HEK293 (cell line): ENCODE data around the gene UBE4B.

Experiments used
- CTCF ChIA-PET: fragments of 350-600 bp; formaldehyde crosslinking; extraction: SDS; loops from one replicate; lab custom pipeline; 2021; ENCODE audit warnings: antibody characterized with exemption; lab: Yijun Ruan, JAX
- POLR2A ChIA-PET: fragments of 300-600 bp; formaldehyde crosslinking; extraction: SDS; loops from one replicate; lab custom pipeline; 2020; ENCODE audit warnings: antibody characterized with exemption, inconsistent platforms; lab: Yijun Ruan, JAX
- H3K27ac ChIP-seq: fragments of 200-500 bp; sonication (Bioruptor generic); 2 replicates; pipeline ENCODE4 v1.5.1; 2014; ENCODE audit warnings: low read depth, low read length, control low read depth, inconsistent platforms; ENCODE audit errors: extremely low read depth
- H3K36me3 ChIP-seq, 2 experiments: fragments of 200-500 bp in 1 of 2; sonication (Bioruptor generic) in 1 of 2; 1 replicate in 1 of 2; 2 replicates in 1 of 2; pipeline ENCODE4 v1.5.1; 2014 to 2017; ENCODE audit warnings: inconsistent platforms in 2 of 2, low read length in 2 of 2; ENCODE audit not compliant: control insufficient read depth in 2 of 2, insufficient read depth in 1 of 2
- H3K4me1 ChIP-seq: fragments of 200-500 bp; sonication (Bioruptor generic); 2 replicates; pipeline ENCODE4 v1.5.1; 2014; ENCODE audit warnings: mild to moderate bottlenecking, low read length, inconsistent platforms; ENCODE audit not compliant: control insufficient read depth, insufficient read depth
- H3K4me3 ChIP-seq: 2 replicates; pipeline ENCODE4 v1.5.1; 2011; ENCODE audit warnings: low read depth, mild to moderate bottlenecking, control low read depth, low read length, moderate library complexity
- H3K9me3 ChIP-seq: fragments of 200-500 bp; sonication (Bioruptor generic); 2 replicates; pipeline ENCODE4 v1.5.1; 2014; ENCODE audit warnings: low read depth, low read length, inconsistent platforms; ENCODE audit not compliant: control insufficient read depth, insufficient read depth
- GLI2 ChIP-seq: fragments of 450-650 bp; formaldehyde crosslinking; IDR thresholded peaks from 2 replicates; pipeline ENCODE4; 2017; ENCODE audit warnings: missing biosample characterization, missing genetic modification characterization, low read depth, borderline replicate concordance
- KLF9 ChIP-seq: fragments of 450-650 bp; formaldehyde crosslinking; IDR thresholded peaks from 2 replicates; pipeline ENCODE4 v1.5.1; 2016; ENCODE audit warnings: missing biosample characterization, missing genetic modification characterization, low read depth
- ZNF558 ChIP-seq: fragments of 450-650 bp; formaldehyde crosslinking; IDR thresholded peaks from 2 replicates; pipeline ENCODE4 v1.5.1; 2016; ENCODE audit warnings: missing biosample characterization, missing genetic modification characterization
- ZNF600 ChIP-seq: fragments of 450-650 bp; formaldehyde crosslinking; IDR thresholded peaks from 2 replicates; pipeline ENCODE4 v1.5.1; 2016; ENCODE audit warnings: missing biosample characterization, missing genetic modification characterization
- ZSCAN16 ChIP-seq: fragments of 450-650 bp; formaldehyde crosslinking; IDR thresholded peaks from 2 replicates; pipeline ENCODE4 v1.5.1; 2016; ENCODE audit warnings: missing biosample characterization, missing genetic modification characterization
- TF ChIP-seq, protein P1 (sequence below): fragments of 450-650 bp; formaldehyde crosslinking; IDR thresholded peaks from 2 replicates; pipeline ENCODE4 v1.5.0; 2017; ENCODE audit warnings: missing biosample characterization, missing genetic modification characterization, borderline replicate concordance
- TF ChIP-seq, protein P2 (sequence below): fragments of 450-650 bp; formaldehyde crosslinking; IDR thresholded peaks from 2 replicates; pipeline ENCODE4 v1.5.1; 2016; ENCODE audit warnings: missing biosample characterization, missing genetic modification characterization
- TF ChIP-seq, protein P3 (sequence below): fragments of 450-650 bp; formaldehyde crosslinking; IDR thresholded peaks from 2 replicates; pipeline ENCODE4 v1.5.1; 2016; ENCODE audit warnings: missing biosample characterization, missing genetic modification characterization
- TF ChIP-seq, protein P4 (sequence below): fragments of 450-650 bp; formaldehyde crosslinking; IDR thresholded peaks from 2 replicates; pipeline ENCODE4 v1.5.1; 2016; ENCODE audit warnings: missing biosample characterization, missing genetic modification characterization

Gene UBE4B

DNA sequence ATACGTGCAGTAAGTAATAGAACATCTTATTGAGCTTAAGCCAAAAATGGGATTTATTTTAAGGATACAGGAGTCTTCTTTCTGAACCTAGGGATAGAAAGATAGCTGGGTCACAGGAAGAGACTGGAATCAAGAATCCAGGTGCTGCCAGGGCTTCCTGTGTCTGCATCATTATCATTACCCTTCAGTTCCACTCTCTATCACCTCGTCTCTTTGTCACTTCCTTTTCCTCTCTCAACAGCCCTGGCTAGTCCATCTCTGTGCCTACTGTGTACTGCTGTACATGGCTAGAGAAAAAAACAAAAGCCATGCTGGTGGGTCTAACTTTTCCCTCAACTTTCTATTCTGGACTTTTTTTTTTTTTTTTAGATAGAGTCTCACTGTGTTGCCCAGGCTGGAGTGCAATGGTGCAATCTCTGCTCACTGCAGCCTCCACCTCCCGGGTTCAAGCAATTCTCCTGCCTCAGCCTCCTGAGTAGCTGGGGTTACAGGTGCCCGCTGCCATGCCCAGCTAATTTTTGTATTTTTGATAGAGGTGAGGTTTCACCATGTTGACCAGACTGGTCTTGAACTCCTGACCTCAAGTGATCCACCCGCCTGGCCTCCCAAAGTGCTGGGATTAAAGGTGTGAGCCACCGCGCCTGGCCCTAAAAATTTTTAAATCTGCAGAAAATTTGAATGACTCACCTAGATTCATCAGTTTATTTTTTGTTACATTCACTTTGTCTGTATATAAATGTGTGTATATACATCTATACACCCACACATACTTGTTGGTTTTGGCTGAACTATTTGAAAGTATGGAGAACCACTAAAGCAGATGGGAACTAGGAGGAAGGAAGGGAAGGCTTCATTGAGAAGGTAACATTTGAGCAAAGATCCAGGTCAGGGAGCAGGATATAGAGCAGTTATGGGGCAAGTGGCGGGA lies 31.9 kb downstream of the UBE4B start (continued):
- TF ChIP-seq, protein P1, sequence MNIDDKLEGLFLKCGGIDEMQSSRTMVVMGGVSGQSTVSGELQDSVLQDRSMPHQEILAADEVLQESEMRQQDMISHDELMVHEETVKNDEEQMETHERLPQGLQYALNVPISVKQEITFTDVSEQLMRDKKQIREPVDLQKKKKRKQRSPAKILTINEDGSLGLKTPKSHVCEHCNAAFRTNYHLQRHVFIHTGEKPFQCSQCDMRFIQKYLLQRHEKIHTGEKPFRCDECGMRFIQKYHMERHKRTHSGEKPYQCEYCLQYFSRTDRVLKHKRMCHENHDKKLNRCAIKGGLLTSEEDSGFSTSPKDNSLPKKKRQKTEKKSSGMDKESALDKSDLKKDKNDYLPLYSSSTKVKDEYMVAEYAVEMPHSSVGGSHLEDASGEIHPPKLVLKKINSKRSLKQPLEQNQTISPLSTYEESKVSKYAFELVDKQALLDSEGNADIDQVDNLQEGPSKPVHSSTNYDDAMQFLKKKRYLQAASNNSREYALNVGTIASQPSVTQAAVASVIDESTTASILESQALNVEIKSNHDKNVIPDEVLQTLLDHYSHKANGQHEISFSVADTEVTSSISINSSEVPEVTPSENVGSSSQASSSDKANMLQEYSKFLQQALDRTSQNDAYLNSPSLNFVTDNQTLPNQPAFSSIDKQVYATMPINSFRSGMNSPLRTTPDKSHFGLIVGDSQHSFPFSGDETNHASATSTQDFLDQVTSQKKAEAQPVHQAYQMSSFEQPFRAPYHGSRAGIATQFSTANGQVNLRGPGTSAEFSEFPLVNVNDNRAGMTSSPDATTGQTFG (tag by site-specific recombination) = no peak

GRCh38 chr1:10065344-10065685 lies 32.6 kb downstream of the UBE4B start:
- H3K4me3 ChIP-seq = no peak overlapping the region
- H3K9me3 ChIP-seq = no peaks in the 10 kb centered on the region
- TF ChIP-seq ZNF600 (peak; percentile 63; the same call in 1 of the 2 replicates), ZSCAN16 (tag by site-specific recombination) (no peak)
- TF ChIP-seq, protein P2, sequence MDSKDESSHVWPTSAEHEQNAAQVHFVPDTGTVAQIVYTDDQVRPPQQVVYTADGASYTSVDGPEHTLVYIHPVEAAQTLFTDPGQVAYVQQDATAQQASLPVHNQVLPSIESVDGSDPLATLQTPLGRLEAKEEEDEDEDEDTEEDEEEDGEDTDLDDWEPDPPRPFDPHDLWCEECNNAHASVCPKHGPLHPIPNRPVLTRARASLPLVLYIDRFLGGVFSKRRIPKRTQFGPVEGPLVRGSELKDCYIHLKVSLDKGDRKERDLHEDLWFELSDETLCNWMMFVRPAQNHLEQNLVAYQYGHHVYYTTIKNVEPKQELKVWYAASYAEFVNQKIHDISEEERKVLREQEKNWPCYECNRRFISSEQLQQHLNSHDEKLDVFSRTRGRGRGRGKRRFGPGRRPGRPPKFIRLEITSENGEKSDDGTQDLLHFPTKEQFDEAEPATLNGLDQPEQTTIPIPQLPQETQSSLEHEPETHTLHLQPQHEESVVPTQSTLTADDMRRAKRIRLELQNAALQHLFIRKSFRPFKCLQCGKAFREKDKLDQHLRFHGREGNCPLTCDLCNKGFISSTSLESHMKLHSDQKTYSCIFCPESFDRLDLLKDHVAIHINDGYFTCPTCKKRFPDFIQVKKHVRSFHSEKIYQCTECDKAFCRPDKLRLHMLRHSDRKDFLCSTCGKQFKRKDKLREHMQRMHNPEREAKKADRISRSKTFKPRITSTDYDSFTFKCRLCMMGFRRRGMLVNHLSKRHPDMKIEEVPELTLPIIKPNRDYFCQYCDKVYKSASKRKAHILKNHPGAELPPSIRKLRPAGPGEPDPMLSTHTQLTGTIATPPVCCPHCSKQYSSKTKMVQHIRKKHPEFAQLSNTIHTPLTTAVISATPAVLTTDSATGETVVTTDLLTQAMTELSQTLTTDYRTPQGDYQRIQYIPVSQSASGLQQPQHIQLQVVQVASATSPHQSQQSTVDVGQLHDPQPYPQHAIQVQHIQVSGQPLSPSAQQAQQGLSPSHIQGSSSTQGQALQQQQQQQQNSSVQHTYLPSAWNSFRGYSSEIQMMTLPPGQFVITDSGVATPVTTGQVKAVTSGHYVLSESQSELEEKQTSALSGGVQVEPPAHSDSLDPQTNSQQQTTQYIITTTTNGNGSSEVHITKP = peak; percentile 73; the same call in 1 of the 2 replicates
- H3K36me3 ChIP-seq = no peaks in the 10 kb centered on the region
- CTCF ChIA-PET = no interaction called here
- no peaks in the 10 kb centered on the region for H3K4me1 ChIP-seq
- H3K27ac ChIP-seq = no peak overlapping the region
- POLR2A ChIA-PET = no interaction called here

GRCh38 chr1:10065760-10066159 lies 33.0 kb downstream of the UBE4B start:
- ChIA-PET POLR2A (interaction anchor here (0.6 kb wide), 1 partner anchor 29 kb away, joined by 3 read pairs; no protein-coding TSS in a partner anchor), CTCF (interaction anchor here (0.7 kb wide), 1 partner anchor 972 kb away, joined by 3 read pairs; no protein-coding TSS in a partner anchor)
- Histone ChIP-seq H3K4me1 (no peaks in the 10 kb centered on the region), H3K27ac (no peak overlapping the region), H3K9me3 (no peaks in the 10 kb centered on the region), H3K36me3 (no peaks in the 10 kb centered on the region), H3K4me3 (no peak overlapping the region)
- TF ChIP-seq ZNF600 = 0 out of 2 replicates have a peak, but pooled peaks have one; percentile 1
- TF ChIP-seq, protein P3, sequence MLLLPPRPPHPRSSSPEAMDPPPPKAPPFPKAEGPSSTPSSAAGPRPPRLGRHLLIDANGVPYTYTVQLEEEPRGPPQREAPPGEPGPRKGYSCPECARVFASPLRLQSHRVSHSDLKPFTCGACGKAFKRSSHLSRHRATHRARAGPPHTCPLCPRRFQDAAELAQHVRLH (tag by site-specific recombination) = no peak

DNA sequence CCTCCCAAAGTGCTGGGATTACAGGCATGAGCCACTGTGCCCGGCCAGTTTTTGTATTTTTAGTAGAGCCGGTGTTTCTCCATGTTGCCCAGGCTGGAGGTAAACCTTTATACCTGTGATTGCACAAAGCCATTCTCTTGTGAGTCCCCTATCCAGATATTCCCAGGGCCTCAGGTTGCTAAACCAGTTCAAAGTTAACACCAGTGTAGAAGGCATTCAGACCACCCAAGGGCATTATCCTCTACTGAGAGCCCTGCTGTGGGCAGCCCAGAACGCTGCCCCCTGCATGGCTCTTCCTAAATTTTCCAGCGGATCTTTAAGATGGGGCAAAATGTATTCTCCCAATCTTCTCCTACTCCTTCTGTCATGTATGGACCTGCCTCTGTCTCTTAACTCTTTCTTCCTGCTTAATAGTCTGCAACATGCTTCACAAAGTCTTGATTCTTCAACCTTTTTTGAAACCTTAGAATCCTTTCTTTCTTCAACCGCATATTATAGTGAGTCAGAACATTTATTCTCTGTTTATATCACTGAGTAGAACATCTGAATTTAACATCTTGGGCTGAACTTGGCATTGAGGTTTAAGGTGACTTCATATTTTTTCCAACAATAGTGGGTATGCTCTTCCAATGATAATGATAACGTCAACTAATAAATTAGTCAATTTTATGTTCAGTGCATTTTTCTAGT lies 36.0 kb downstream of the UBE4B start:
- peaks cover 0 to 2% of the 10 kb centered on the region in 2 experiments; a peak in 1 of 3 replicates for H3K36me3 ChIP-seq
- no peaks in the 10 kb centered on the region for H3K9me3 ChIP-seq
- ChIA-PET POLR2A (no interaction called here), CTCF (interaction anchor here (0.7 kb wide), 1 partner anchor 1527 kb away, joined by 3 read pairs; no protein-coding TSS in a partner anchor)
- no peak overlapping the region for H3K27ac ChIP-seq
- TF ChIP-seq, protein P4, sequence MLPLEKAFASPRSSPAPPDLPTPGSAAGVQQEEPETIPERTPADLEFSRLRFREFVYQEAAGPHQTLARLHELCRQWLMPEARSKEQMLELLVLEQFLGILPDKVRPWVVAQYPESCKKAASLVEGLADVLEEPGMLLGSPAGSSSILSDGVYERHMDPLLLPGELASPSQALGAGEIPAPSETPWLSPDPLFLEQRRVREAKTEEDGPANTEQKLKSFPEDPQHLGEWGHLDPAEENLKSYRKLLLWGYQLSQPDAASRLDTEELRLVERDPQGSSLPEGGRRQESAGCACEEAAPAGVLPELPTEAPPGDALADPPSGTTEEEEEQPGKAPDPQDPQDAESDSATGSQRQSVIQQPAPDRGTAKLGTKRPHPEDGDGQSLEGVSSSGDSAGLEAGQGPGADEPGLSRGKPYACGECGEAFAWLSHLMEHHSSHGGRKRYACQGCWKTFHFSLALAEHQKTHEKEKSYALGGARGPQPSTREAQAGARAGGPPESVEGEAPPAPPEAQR (tag by site-specific recombination) = no peak
- TF ChIP-seq GLI2 (tag by site-specific recombination) = no peak
- no peak for TF ChIP-seq KLF9 (tag by site-specific recombination)
- no peak for TF ChIP-seq ZNF558 (tag by site-specific recombination)
- no peak overlapping the region for H3K4me3 ChIP-seq
- no peaks in the 10 kb centered on the region for H3K4me1 ChIP-seq
